Suppressor macrophage treated with lipopolysaccharide for 4 hours (primary cell): ENCODE measurements around the gene GRIK5.

Source experiments
- DNase-seq: peaks from one replicate; pipeline ENCODE4 v3.0.0-alpha.2; 2020

The GRIK5 gene

DNA sequence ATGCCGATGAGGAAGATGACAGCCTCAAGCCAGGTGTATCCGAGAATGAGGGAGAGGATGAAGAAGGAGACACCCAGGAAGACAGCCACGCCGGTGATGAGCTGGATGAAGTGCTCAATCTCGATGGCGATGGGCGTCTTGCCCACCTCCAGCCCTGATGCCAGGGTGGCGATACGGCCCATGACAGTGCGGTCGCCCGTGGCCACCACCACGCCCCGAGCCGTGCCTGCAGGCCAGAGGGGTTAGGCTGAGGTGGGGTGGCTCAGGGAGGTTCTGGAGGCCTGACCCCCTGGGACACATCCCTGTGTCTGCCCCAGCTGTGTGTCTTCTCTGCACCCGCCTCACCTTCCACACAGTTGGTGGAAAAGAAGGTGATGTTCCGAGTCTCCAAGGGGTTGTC, 85.0 kb downstream of the GRIK5 start:
- no peak for DNase-seq

GRCh38 chr19:41981724-41982123, 88.3 kb downstream of the GRIK5 start:
- DNase-seq, result no peak

DNA sequence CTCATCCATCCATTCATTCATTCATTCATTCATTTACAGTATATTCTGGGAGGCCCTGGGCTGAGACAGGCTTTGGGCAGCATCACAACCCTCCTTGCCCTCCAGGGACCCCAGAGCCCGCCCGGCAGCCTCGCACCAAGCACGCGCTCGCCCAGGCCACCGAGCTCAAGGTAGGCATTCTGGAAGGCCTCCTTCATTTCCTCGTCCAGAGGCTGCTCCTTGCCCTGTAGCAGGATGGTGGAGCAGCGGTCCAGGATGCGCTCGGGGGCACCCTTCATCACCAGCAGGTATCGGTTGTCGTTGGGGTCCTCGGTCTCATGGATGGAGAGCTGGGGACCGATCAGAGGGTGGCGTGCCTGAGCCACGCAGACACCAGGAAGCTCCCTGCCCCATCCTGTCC, 91.5 kb downstream of the GRIK5 start:
- no peak for DNase-seq

DNA sequence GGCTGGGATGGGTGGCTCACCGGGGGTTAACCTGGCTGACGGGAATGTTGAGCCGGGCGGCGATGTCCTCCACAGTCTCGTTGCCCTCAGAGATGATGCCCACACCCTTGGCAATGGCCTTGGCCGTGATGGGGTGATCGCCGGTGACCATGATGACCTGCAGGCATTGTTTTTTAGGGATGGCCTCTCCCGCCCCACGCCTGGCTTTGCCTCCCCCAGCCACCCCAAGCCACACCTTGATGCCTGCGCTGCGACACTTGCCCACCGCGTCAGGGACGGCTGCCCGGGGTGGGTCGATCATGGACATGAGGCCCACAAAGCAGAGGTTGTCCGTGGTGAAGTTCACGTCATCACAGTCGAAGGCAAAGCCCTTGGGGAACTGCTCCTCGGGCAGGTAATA, 92.1 kb downstream of the GRIK5 start:
- DNase-seq, result no peak

- no peak for DNase-seq
Measured at GRCh38 chr19:41974652-41975051, 95.4 kb downstream of the GRIK5 start.

GRCh38 chr19:41971363-41971762, 98.6 kb downstream of the GRIK5 start:
- DNase-seq, result no peak

GRCh38 chr19:41969772-41970458, 100.1 kb downstream of the GRIK5 start:
- no peak for DNase-seq

DNA sequence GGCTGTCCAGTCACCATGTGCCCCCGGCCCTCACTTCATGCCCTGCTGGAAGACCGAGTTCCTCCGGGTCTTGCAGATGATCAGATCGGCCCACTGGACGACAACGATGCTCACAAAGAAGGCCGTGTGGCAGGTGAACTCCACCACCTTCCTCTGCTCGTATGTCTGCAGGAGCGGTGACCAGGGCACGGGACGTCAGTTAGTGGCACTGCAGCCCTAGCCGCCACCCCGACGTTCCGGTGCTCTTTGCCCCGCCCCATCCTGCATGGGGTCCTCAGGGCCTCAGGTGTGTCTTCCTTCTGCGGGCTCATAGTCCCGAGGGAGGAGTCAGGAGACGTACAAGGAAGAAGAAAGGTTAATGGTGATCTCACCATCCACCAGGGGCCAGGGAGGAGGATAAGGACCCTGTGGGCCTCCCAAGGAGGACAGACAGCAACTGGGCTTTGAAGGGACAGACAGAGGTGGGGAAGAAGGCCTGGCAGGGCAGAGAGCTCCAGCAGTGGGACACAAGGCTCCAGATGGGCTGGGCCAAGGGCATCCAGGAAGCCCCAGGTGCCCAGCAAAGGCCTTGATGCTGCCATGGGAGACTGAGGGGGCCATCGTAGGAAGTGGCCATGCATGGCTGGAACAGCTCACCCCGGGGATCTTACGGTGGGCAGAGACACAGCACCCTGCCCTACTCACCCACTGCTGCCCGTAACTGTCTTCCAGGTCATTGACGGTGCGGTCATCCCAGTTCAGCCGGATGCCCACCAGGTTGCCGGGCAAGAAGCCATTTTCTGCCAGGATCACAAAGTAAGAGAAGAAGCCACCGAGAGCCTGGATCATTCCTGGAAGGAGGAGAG, 101.0 kb downstream of the GRIK5 start:
- DNase-seq, result no peak

- no peak for DNase-seq
Measured at GRCh38 chr19:41967054-41967783, 102.8 kb downstream of the GRIK5 start.

GRCh38 chr19:41965106-41965505, 104.9 kb downstream of the GRIK5 start:
- no peak for DNase-seq

GRCh38 chr19:41960973-41961372, 109.0 kb downstream of the GRIK5 start:
- DNase-seq, result no peak

DNA sequence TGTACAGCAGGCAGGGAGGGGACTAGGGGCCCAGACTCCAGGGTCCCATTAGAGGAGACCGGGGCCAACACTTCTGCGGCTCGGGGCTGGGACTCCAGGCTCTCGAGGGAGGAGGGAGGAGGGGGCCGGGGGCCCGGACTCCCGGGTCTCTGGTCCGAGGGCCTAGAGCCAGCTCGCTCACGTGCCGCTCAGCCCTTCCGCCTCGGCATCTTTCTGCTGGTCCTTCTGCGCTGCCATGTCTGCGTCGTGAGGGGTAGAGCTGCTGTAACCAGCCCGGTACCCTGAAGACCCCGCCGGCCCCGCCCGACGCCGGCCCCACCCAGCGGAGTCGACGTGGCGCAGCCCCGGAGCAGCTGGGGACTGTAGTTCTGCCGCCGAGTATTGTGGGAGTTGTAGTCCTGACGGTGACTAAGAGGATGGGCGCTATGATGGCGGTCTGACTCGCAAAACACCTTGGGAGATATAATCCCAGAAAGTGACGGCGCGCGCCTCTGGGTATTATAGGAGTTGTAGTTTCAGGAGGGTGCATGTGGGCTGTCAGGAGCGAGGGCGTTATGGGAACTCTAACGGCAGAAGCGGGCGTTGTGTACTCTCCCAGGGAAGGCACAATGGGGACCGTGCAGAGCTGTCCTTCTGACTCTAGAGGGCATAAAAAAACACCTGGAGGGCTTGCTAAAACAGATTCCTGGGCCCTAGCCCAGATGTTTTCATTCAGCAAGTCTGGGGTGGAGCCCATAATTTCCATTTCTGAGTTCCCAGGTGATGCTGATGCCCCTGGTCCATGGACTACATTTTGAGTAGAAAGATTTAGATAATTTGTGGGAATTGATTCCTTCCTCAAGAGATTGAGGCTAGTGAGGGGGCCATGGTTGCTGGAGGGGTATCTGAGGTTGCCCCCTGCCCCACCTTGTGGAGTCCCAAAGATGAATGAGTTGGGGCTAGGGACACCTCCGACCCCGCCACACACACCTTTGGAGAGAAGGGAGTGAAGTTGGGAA, 110.7 kb downstream of the GRIK5 start, which contains the start of gene RABAC1:
TSS of gene RABAC1 (minus strand) at position 266 of the 998 bp plus-strand sequence. CDS start at position 237, 29 bp downstream.
- peak; percentile 89 for DNase-seq

DNA sequence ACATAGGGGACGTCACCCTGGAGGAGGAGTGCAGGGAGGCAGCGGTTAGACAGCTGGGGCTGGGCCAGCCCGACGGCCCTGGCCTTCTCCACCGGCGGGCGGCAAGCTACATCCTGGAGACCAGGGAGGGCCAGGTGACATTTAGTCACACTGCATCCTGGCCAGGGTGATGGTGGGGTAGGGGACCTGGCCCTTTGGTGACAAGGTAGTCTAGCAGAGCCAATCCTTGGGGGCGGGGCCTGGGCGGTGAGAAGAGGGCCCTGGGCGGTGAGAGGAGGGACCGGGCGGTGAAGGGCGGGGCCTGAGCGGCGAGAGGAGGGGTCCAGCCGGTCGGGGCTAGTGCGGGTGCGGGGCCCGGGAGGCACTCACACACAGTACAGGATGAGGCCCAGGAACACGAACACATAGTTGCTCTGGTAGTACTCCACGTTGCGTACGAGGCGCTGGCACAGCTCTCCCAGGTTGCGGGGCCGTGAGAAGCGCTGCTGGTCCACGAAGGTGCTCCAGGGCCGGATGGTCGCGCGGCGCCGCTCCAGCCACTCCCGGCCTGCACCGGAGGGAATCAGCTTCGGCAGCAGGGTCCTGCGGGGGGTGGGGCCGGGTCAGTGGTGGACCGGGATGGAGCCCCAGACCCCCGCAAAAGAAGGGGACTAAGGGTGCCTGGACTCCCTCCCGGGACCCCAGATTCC, 111.5 kb downstream of the GRIK5 start:
- DNase-seq, result peak; percentile 73

DNA sequence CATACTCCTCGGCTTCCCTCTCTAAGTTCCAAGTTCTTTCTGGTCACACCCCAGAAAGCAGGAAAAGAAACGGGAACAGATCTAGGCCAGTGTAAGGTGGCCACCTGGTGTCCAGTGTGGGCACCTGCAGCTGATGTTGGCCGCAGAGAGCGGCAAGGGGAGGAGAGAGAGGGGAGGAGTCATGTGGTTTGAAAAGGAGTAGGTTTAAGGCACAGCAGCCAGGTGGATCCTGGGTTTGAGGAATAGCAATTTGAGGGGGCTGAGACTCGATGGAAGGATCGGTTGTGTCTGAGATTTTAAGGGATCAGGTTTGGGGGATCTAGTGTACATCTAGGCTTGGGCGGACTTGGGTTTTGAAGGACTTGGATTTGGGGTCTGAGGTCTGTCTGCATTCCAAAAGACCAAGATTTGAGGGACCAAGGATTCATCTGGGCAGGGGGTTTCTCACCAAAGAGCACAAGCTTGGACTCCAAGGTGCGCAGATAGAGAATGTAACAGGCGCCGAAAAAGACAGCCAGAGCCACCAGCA, 112.1 kb downstream of the GRIK5 start:
- DNase-seq, result peak; percentile 75

DNA sequence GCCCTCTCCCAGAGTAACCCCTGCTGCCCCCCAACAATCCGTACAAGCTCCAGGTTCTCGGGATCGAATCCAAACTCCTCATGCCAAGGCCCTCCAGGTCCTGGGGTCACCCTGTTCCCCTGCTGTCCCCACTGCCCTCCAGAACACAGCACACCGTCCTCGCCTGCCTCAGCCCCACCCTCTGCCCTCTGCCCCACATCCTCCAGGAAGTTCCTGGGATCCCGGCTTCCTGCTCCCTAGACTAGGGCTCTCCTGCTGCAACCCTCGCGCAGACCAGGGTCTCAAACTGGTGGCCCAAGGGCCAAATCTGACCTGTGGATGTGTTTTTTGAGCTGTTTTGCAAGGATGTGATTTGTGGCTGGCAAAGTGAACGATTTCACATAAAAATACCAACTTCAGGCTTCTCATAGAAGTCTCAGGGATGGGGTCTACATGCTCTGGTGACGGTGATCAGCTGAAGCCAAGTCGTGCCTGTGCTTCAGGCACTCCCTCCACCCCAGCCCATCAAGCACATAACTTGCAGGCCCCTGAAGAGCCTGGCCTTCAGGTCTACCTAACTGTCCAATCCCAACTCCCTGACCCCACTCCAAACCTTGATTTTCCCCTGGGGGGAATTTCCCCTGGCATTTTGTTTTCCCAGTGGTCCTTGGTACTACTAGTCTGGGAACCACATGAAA, 112.7 kb downstream of the GRIK5 start:
- DNase-seq, result no peak

GRCh38 chr19:41956621-41957020, 113.4 kb downstream of the GRIK5 start:
- DNase-seq, result no peak

DNA sequence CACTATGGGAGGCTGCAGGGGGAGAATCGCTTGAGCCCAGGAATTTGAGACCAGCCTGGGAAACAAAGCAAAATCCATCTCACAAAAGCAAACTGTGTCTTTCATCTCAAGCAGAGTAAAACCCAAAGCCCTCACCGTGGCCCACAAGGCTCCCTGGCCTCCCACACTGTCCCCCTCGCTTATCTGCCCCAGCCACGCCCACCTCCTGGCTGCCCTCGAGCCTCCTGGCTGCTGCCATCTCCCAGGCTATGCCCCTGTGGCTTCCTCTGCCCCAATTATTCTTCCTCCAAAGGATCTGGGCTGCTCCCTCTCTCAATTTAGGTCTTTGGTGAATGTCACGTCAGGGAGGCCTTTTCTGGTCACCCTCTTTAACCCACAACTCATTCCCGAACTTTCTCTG, 114.5 kb downstream of the GRIK5 start:
- DNase-seq, result no peak

- DNase-seq, result peak; percentile 88
Measured at GRCh38 chr19:41951686-41952172, 118.3 kb downstream of the GRIK5 start.
